LNCAP (cell line): ENCODE results near the gene TCL1A.

ENCODE experiments used
- CTCF ChIP-seq: fragments of 450-650 bp; IDR thresholded peaks from 2 replicates; pipeline ENCODE4 v1.5.1; 2017; ENCODE audit warnings: mild to moderate bottlenecking

Gene TCL1A

GRCh38 chr14:95668235-95668772 lies 45.6 kb downstream of the TCL1A start:
- TF ChIP-seq CTCF = no peak

GRCh38 chr14:95667249-95667693 lies 46.7 kb downstream of the TCL1A start:
- TF ChIP-seq CTCF = no peak

DNA sequence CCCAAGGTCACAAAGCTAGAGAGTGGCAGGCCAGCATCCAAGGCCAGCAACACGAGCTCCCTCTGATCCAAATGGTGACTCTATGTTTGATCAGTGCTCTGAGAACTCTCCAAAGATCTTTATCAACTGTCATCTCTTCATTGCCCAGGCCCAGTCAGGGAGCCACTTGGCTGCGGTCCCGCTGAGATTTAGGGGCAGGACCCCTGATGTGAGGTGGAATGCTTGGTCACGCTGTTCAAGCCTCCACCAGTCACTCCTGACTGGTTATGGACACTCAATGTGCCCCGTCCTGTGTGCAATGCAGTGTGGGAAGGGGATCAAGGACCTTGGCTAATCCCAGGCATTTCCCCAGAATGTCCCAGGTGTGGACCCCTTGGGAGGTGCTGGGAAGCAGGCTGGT lies 47.5 kb downstream of the TCL1A start:
- no peak for TF ChIP-seq CTCF

- no peak for TF ChIP-seq CTCF
Measured at GRCh38 chr14:95664546-95664945, 49.4 kb downstream of the TCL1A start.

GRCh38 chr14:95664066-95664465 lies 49.9 kb downstream of the TCL1A start:
- no peak for TF ChIP-seq CTCF

DNA sequence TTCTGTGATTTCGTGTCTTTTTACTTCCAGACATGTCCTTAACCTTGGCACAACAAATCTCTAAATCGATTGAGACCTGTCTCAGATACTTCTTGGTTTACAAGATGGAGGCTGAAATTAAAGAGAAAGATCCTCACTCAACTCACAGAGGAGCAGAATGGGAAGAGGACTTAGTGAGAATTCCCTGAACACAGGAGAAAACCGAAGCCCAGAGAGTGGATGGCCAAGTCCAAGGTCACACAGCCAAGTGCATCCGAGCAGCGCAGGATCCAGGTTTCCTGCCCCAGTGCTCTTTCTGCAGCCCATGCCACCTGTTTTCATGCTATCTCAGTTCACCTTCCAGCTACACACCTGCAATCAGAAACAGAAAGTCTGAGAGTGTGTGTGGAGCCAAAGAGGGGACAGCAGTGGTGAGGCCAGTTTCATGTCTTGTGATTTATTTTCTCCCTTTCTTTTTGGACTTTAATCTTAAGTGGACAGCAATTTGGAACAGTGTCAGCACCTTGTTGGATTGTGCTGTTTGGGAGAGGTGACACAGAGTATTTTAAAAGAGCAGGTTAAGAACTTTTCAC lies 50.6 kb downstream of the TCL1A start:
- no peak for TF ChIP-seq CTCF

GRCh38 chr14:95662376-95663186 lies 51.3 kb downstream of the TCL1A start:
- TF ChIP-seq CTCF = no peak
